ENCODE results near the gene LKAAEAR1.
"Not testable (repeated sequence)": the region's sequence is repeated elsewhere in the genome, so short reads cannot be mapped to it uniquely, and the experiment has no call there.

LKAAEAR1 gene

DNA sequence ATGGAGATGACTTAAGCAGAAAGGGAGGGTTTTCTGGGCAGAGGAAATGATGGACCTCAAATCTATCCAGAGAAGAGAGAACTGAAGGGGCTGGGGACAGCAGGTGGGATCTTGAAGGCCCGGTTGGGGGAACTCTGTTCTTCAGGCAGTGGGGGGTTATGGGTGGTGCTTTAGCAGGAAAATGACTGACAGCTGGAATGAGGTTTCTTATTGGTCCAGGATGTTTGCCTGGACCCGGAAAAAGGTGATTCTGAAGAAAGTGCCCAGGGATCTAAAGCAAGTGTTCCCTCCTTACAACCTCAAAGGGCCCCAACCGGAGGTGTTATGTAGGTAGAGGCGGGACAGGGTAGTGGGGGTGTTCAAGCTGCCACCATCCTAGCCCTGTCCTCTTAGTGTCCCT lies 11.3 kb upstream of the LKAAEAR1 start:
- DNase-seq (ENCODE audit: low read depth): no peak
- TF ChIP-seq, protein P1, sequence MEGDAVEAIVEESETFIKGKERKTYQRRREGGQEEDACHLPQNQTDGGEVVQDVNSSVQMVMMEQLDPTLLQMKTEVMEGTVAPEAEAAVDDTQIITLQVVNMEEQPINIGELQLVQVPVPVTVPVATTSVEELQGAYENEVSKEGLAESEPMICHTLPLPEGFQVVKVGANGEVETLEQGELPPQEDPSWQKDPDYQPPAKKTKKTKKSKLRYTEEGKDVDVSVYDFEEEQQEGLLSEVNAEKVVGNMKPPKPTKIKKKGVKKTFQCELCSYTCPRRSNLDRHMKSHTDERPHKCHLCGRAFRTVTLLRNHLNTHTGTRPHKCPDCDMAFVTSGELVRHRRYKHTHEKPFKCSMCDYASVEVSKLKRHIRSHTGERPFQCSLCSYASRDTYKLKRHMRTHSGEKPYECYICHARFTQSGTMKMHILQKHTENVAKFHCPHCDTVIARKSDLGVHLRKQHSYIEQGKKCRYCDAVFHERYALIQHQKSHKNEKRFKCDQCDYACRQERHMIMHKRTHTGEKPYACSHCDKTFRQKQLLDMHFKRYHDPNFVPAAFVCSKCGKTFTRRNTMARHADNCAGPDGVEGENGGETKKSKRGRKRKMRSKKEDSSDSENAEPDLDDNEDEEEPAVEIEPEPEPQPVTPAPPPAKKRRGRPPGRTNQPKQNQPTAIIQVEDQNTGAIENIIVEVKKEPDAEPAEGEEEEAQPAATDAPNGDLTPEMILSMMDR (IDR thresholded peaks at IDR 0.05; ENCODE audit: control insufficient read depth, extremely low read depth, insufficient read depth): no peak

DNA sequence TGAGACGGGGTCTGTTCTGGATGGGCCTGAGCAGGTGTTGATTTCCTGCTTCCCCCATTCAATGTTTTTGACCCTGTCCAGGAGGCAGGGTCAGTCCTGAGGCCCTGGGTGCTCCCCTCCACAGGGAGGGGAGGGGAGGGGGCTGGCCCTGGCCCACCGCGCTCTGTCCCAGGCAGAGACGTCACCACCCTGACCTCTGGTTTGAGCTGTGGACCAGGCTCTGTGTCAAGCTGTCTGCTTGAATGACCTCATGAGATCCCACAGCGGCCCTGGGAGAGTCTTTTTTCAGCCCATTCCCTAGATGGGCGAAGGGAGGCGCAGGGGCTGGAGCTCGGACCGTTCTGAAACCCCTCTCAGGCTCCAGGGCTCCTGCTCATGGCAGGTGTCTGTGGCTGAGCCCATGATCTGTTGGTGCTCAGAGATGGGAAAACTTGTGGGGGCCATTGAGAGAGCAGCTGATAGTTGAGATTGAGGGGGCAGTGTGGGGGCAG lies 8.9 kb upstream of the LKAAEAR1 start:
- no peak for DNase-seq (ENCODE audit: low read depth)
- H3K4me3 ChIP-seq (ENCODE audit: low read depth, low read length): no peak overlapping the region
- TF ChIP-seq, protein P1 (IDR thresholded peaks at IDR 0.05; ENCODE audit: control insufficient read depth, extremely low read depth, insufficient read depth): no peak

More for the DNA sequence above, 11.3 kb upstream of the LKAAEAR1 start:
- H3K4me3 ChIP-seq (ENCODE audit: low read depth, low read length): no peak overlapping the region

DNA sequence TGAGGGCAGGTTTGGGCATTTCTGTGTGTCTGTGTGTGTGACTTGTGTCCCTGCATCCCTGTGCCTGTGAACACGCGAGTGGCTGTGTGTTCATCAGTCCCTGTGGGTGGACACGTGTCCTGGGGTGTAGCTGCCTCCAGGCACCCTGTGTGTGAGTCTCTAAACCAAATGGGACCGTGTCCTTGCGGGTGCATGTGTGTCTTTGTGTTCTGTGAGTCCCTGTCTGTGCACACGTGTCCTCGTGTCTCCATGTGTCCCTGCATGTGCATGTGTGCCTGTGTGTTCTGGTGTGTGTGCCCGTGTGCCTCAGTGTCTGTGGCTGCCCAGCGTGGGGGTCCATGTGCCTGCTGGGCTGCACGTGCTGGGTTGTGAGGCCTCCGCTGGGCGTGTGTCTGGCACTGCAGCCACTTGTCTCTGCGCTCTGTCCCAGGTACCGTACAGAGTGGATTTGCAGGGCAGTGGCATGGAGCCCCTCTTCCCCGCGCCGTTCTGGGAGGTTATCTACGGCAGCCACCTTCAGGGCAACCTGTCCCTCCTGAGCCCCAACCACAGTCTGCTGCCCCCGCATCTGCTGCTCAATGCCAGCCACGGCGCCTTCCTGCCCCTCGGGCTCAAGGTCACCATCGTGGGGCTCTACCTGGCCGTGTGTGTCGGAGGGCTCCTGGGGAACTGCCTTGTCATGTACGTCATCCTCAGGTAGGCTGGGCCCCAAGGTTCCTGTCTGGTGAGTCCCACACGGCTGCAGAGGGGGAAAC lies 8.2 kb upstream of the LKAAEAR1 start:
- DNase-seq (ENCODE audit: low read depth): no peak
- no peak overlapping the region for H3K4me3 ChIP-seq (ENCODE audit: low read depth, low read length)
- TF ChIP-seq, protein P1 (IDR thresholded peaks at IDR 0.05; ENCODE audit: control insufficient read depth, extremely low read depth, insufficient read depth): no peak

DNA sequence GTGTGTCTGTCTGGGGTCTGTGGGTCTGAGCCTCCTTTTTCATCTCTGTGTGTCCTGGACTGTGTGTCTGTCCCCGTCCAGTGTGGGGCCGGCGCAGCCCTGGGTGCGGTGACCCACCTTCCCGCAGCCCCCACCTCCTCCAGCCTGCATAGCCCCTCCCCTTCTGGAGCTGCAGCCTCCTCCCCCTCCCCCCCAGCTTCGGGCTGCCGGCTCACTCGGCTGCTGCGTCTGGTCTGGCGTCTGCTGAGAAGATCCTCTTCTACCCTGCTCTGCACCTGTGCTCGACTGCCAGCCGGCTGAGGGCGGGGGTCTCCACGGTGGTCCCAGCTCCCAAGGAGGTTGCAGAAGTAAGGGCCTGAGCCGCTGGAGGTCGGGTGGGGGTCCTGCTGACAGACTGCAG lies 7.6 kb upstream of the LKAAEAR1 start:
- TF ChIP-seq, protein P1 (IDR thresholded peaks at IDR 0.05; ENCODE audit: control insufficient read depth, extremely low read depth, insufficient read depth): no peak
- no peak overlapping the region for H3K4me3 ChIP-seq (ENCODE audit: low read depth, low read length)
- no peak for DNase-seq (ENCODE audit: low read depth)

DNA sequence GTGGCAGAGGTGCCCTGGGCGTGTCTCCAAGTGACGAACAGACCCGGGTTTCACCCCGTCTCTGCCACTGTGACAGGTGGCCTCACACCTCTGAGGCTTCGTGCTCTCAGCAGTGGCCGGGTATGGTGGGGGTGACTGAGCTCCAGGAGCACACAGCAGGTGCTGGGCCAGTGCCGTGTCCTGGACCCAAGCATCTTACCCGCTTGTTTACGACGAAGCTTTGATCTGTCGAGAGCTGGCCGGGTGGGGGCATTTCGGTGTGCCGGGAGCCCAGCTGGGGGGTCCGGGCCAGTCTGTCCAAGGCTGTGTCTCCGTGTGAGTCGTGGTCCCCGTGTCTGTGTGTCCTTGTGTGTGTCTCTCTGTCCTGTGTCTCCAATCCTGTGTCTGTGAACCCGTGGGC lies 7.1 kb upstream of the LKAAEAR1 start:
- no peak for DNase-seq (ENCODE audit: low read depth)
- TF ChIP-seq, protein P1 (IDR thresholded peaks at IDR 0.05; ENCODE audit: control insufficient read depth, extremely low read depth, insufficient read depth): no peak
- no peak overlapping the region for H3K4me3 ChIP-seq (ENCODE audit: low read depth, low read length)

DNA sequence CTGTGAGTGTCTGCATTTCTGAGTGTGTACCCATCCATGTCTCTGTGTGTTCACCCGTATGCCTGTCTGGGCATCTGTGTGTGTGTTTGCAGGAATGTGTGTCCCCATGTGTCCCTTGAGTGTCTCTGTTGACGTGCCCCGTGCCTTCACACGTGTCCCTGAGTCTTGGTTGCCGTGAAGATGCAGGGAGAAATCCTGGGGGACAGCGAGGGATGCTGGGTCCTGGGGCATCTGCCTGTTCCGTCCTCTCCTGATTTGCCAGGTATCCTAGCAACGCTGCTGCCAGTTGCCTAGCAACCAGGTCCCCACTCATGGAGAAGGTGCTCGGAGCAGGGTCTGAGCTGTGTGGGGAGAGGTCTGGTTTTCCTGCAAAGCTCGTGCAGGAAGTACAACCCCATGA lies 6.0 kb upstream of the LKAAEAR1 start:
- H3K4me3 ChIP-seq (ENCODE audit: low read depth, low read length): no peak overlapping the region
- TF ChIP-seq, protein P1 (IDR thresholded peaks at IDR 0.05; ENCODE audit: control insufficient read depth, extremely low read depth, insufficient read depth): no peak
- no peak for DNase-seq (ENCODE audit: low read depth)

DNA sequence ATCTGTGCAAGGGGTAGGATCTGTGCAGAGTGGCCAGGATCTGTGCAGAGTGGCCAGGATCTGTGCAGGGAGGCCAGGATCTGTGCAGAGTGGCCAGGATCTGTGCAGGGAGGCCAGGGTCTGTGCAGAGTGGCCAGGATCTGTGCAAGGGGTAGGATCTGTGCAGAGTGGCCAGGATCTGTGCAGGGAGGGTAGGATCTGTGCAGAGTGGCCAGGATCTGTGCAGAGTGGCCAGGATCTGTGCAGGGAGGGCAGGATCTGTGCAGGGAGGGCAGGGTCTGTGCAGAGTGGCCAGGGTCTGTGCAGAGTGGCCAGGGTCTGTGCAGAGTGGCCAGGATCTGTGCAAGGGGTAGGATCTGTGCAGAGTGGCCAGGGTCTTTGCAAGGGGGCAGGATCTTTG lies 4.4 kb upstream of the LKAAEAR1 start:
- not testable (repeated sequence) for DNase-seq (ENCODE audit: low read depth); H3K4me3 ChIP-seq (ENCODE audit: low read depth, low read length)

DNA sequence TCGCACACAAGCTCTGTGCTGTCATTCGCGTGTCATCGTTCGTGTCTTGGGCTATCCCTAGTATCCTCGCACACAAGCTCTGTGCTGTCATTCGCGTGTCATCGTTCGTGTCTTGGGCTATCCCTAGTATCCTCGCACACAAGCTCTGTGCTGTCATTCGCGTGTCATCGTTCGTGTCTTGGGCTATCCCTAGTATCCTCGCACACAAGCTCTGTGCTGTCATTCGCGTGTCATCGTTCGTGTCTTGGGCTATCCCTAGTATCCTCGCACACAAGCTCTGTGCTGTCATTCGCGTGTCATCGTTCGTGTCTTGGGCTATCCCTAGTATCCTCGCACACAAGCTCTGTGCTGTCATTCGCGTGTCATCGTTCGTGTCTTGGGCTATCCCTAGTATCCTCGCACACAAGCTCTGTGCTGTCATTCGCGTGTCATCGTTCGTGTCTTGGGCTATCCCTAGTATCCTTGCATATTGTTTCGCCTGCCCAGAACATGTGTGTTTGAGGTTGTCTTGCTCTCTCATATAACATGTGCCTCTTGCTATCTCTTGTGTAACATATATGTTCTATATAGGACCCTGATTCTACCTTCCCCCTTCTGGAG lies 3.1 kb upstream of the LKAAEAR1 start:
- not testable (repeated sequence) for H3K4me3 ChIP-seq (ENCODE audit: low read depth, low read length); DNase-seq (ENCODE audit: low read depth)

All from LNCaP clone FGC (cell line).